Fibroblast of lung (primary cell): ENCODE results near the gene SLCO4C1.

Experiments used
- EZH2 ChIP-seq: IDR thresholded peaks from 2 replicates; pipeline ENCODE4 v1.5.1; 2012; ENCODE audit warnings: low read length, control low read depth, mild to moderate bottlenecking; ENCODE audit errors: missing control alignments
- TF ChIP-seq, protein P1 (sequence below), 2 donors: IDR thresholded peaks in 1 of 2; conservative IDR thresholded peaks in 1 of 2; 1 replicate in 1 of 2; 2 replicates in 1 of 2; pipeline ENCODE4 v1.5.1; 2011 to 2012; ENCODE audit warnings: low read length in 2 of 2, control low read depth in 1 of 2, inconsistent platforms in 1 of 2, low read depth in 1 of 2, mild to moderate bottlenecking in 1 of 2

DNA sequence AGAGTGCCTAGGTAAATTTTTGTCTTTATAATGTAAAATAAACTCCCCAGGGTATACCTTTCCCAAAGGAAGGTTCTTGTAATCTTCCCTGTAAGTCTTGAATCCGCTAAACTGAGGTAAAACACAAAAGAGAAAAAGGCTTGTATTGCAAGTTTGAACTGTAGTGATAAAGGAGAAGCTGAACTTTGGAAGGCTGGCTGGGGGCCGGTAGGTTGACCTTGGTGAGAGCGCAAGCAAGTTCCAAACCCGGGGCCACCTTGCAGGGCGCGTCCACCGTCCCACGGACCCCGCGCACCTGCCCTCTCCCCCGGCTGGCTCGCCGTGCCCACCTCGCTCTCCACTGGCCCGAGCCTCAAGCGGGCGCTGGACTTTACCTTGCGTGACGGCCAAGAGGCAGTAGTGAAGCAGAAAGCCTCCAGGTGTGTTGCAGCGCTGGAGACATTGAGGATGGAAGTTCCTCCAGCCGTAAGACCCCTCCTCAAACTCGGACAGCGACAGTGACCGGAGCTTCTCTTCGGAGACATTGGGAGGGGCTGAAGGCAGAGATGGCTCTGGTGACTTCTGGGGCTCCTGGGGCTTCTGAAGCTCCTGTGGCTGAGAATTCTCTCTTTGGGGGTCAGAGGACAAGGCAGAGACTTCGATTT, 428 bp downstream of the SLCO4C1 start:
- TF ChIP-seq, protein P1, sequence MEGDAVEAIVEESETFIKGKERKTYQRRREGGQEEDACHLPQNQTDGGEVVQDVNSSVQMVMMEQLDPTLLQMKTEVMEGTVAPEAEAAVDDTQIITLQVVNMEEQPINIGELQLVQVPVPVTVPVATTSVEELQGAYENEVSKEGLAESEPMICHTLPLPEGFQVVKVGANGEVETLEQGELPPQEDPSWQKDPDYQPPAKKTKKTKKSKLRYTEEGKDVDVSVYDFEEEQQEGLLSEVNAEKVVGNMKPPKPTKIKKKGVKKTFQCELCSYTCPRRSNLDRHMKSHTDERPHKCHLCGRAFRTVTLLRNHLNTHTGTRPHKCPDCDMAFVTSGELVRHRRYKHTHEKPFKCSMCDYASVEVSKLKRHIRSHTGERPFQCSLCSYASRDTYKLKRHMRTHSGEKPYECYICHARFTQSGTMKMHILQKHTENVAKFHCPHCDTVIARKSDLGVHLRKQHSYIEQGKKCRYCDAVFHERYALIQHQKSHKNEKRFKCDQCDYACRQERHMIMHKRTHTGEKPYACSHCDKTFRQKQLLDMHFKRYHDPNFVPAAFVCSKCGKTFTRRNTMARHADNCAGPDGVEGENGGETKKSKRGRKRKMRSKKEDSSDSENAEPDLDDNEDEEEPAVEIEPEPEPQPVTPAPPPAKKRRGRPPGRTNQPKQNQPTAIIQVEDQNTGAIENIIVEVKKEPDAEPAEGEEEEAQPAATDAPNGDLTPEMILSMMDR (conservative IDR thresholded peaks at IDR 0.05 in 1 of 2, IDR thresholded peaks at IDR 0.05 in 1 of 2; ENCODE audit: low read depth in 1 of 2, low read length in 2 of 2) = no peak
- TF ChIP-seq EZH2 = no peak
